NCI-H2196 treated with DMSO at 0.1 percent for 48 hours (cell line): ENCODE data around the gene INPP4A.

ENCODE experiments used
- DNase-seq: peaks from one replicate; lab custom pipeline; 2025; ENCODE audit not compliant: unreplicated experiment; lab: John Stamatoyannopoulos, UW

The INPP4A gene

GRCh38 chr2:98489971-98490962, 45.6 kb downstream of the INPP4A start:
- DNase-seq = no peak

- DNase-seq = no peak
These were observed 47.8 kb downstream of the INPP4A start for GRCh38 chr2:98492441-98492840.

GRCh38 chr2:98494699-98495098, 50.0 kb downstream of the INPP4A start:
- no peak for DNase-seq

- DNase-seq = no peak
These were observed 52.3 kb downstream of the INPP4A start for GRCh38 chr2:98496750-98497493.

- DNase-seq = no peak
These were observed 54.2 kb downstream of the INPP4A start for GRCh38 chr2:98498703-98499440.

GRCh38 chr2:98500561-98500960, 55.9 kb downstream of the INPP4A start:
- DNase-seq = no peak

GRCh38 chr2:98501223-98501622, 56.6 kb downstream of the INPP4A start:
- no peak for DNase-seq

- DNase-seq = no peak
These were observed 57.2 kb downstream of the INPP4A start for GRCh38 chr2:98501876-98502275.

GRCh38 chr2:98502556-98503335, 58.1 kb downstream of the INPP4A start:
- DNase-seq = no peak

- no peak for DNase-seq
These were observed 58.9 kb downstream of the INPP4A start for GRCh38 chr2:98503481-98504105.

GRCh38 chr2:98504381-98505109, 59.9 kb downstream of the INPP4A start:
- DNase-seq = no peak

GRCh38 chr2:98505311-98505808, 60.7 kb downstream of the INPP4A start:
- DNase-seq = no peak

GRCh38 chr2:98505971-98506664, 61.5 kb downstream of the INPP4A start:
- no peak for DNase-seq

- DNase-seq = no peak
These were observed 62.2 kb downstream of the INPP4A start for GRCh38 chr2:98506881-98507280.

GRCh38 chr2:98507461-98507860, 62.8 kb downstream of the INPP4A start:
- no peak for DNase-seq

GRCh38 chr2:98507891-98508708, 63.4 kb downstream of the INPP4A start:
- DNase-seq = no peak

- no peak for DNase-seq
These were observed 64.0 kb downstream of the INPP4A start for GRCh38 chr2:98508709-98509066.
